ENCODE data around the gene SETBP1.
A peak's percentile ranks its signal among the peaks of the same experiment; 100 is the strongest.

SETBP1 gene

GRCh38 chr18:44732599-44732998 is 51.9 kb downstream of the SETBP1 start (continued):
- TF ChIP-seq TSHZ2 (CRISPR knock-in tag; IDR thresholded peaks at IDR 0.05) (no peak), ESRRG (CRISPR knock-in tag; IDR thresholded peaks at IDR 0.05) (no peak)

GRCh38 chr18:44733069-44733753 is 52.5 kb downstream of the SETBP1 start:
- TF ChIP-seq ZC3H10 (CRISPR knock-in tag; IDR thresholded peaks at IDR 0.05) (0 out of 2 replicates have a peak, but pooled peaks have one; percentile 26), ZFP30 (CRISPR knock-in tag; IDR thresholded peaks at IDR 0.05) (no peak)
- ATAC-seq, result peak; percentile 81

GRCh38 chr18:44733754-44734465 is 53.2 kb downstream of the SETBP1 start:
- peak; percentile 7 for ATAC-seq
- TF ChIP-seq OSR1 (CRISPR knock-in tag; IDR thresholded peaks at IDR 0.05) (no peak), SNAI2 (CRISPR knock-in tag; IDR thresholded peaks at IDR 0.05) (no peak), ISL1 (CRISPR knock-in tag; IDR thresholded peaks at IDR 0.05) (no peak), PATZ1 (CRISPR knock-in tag; IDR thresholded peaks at IDR 0.05; ENCODE audit: borderline replicate concordance) (no peak)

GRCh38 chr18:44735096-44735495 is 54.4 kb downstream of the SETBP1 start:
- ATAC-seq, result no peak
- no peak for TF ChIP-seq ISL1 (CRISPR knock-in tag; IDR thresholded peaks at IDR 0.05)

- TF ChIP-seq TCF4 (CRISPR knock-in tag; IDR thresholded peaks at IDR 0.05; ENCODE audit: borderline replicate concordance), result no peak
- TF ChIP-seq ISL1 (CRISPR knock-in tag; IDR thresholded peaks at IDR 0.05), result no peak
- TF ChIP-seq OSR1 (CRISPR knock-in tag; IDR thresholded peaks at IDR 0.05), result no peak
- no peak for TF ChIP-seq POU6F1 (CRISPR knock-in tag; IDR thresholded peaks at IDR 0.05; ENCODE audit: borderline replicate concordance, low read depth)
- no peak for TF ChIP-seq CREB5 (CRISPR knock-in tag; IDR thresholded peaks at IDR 0.05; ENCODE audit: low read depth)
- TF ChIP-seq GLIS3 (CRISPR knock-in tag; IDR thresholded peaks at IDR 0.05), result no peak
- TF ChIP-seq ARNTL (CRISPR knock-in tag; IDR thresholded peaks at IDR 0.05; ENCODE audit: borderline replicate concordance, low read depth), result no peak
- TF ChIP-seq ZFP30 (CRISPR knock-in tag; IDR thresholded peaks at IDR 0.05), result no peak
- TF ChIP-seq CSDC2 (CRISPR knock-in tag; IDR thresholded peaks at IDR 0.05), result no peak
- no peak for TF ChIP-seq TSHZ2 (CRISPR knock-in tag; IDR thresholded peaks at IDR 0.05)
- no peak for TF ChIP-seq RARB (CRISPR knock-in tag; IDR thresholded peaks at IDR 0.05)
- no peak for TF ChIP-seq TOX (CRISPR knock-in tag; IDR thresholded peaks at IDR 0.05; ENCODE audit: borderline replicate concordance)
- TF ChIP-seq PATZ1 (CRISPR knock-in tag; IDR thresholded peaks at IDR 0.05; ENCODE audit: borderline replicate concordance), result no peak
- TF ChIP-seq PPARA (CRISPR knock-in tag; IDR thresholded peaks at IDR 0.05; ENCODE audit: borderline replicate concordance), result no peak
- no peak for ATAC-seq
Measured at GRCh38 chr18:44736664-44737380, 56.1 kb downstream of the SETBP1 start.

All from SK-N-SH treated with all-trans-retinoic acid at 6 μM for 48 hours (cell line).